ENCODE measurements around the gene UBAC2. TPM values are rescaled to one million over a fixed set of nuclear protein-coding genes. Genes with fewer than 3 reads are reported as not detected.

The UBAC2 gene
- total RNA-seq, 4 donors from 2014 or later = 56.8 to 88.5 (median 77.7) TPM

GRCh38 chr13:99162567-99163361 lies 37.9 kb upstream of the UBAC2 start:
- no peaks in the 10 kb centered on the region for H3K36me3 ChIP-seq
- H3K9me3 ChIP-seq = no peaks in the 10 kb centered on the region
- TF ChIP-seq CTCF (IDR thresholded peaks at IDR 0.05) = no peak
- no peak for TF ChIP-seq POLR2A (IDR thresholded peaks at IDR 0.05)
- intact Hi-C loops (cut with DNase I) = no loop called here
- H3K4me3 ChIP-seq (replicated peaks in 1 of 3) = no peak overlapping the region
- 86% methylated on average over 13 of the region's 13 CpGs for WGBS, 2 donors
- H3K4me1 ChIP-seq = no peaks in the 10 kb centered on the region
- no peak for DNase-seq
- H3K27me3 ChIP-seq = no peaks in the 10 kb centered on the region
- H3K27ac ChIP-seq = no peak overlapping the region

- H3K4me3 ChIP-seq (replicated peaks in 1 of 3) = no peak overlapping the region
- no peaks in the 10 kb centered on the region for H3K27me3 ChIP-seq
- no peaks in the 10 kb centered on the region for H3K9me3 ChIP-seq
- H3K4me1 ChIP-seq = no peaks in the 10 kb centered on the region
- no peak overlapping the region for H3K27ac ChIP-seq
- intact Hi-C loops (cut with DNase I) = no loop called here
- DNase-seq = no peak
- TF ChIP-seq CTCF (IDR thresholded peaks at IDR 0.05) = no peak
- TF ChIP-seq POLR2A (IDR thresholded peaks at IDR 0.05) = no peak
- 69 to 92% methylated on average over 5 of the region's 5 CpGs for WGBS, 2 donors
- no peaks in the 10 kb centered on the region for H3K36me3 ChIP-seq
These were observed 36.4 kb upstream of the UBAC2 start for GRCh38 chr13:99164226-99164625.

GRCh38 chr13:99165753-99166587 lies 34.7 kb upstream of the UBAC2 start:
- Histone ChIP-seq H3K27me3 (no peaks in the 10 kb centered on the region), H3K36me3 (no peaks in the 10 kb centered on the region), H3K27ac (no peak overlapping the region), H3K9me3 (no peaks in the 10 kb centered on the region), H3K4me1 (no peaks in the 10 kb centered on the region), H3K4me3 (replicated peaks in 1 of 3) (no peak overlapping the region)
- DNase-seq = no peak
- TF ChIP-seq POLR2A (IDR thresholded peaks at IDR 0.05) (no peak), CTCF (IDR thresholded peaks at IDR 0.05) (no peak)
- intact Hi-C loops (cut with DNase I) = no loop called here
- 83 to 86% methylated on average over 5 of the region's 5 CpGs for WGBS, 2 donors

GRCh38 chr13:99172951-99173350 lies 27.7 kb upstream of the UBAC2 start:
- H3K27me3 ChIP-seq = no peaks in the 10 kb centered on the region
- H3K9me3 ChIP-seq = no peaks in the 10 kb centered on the region
- no peak overlapping the region for H3K27ac ChIP-seq
- DNase-seq = no peak
- intact Hi-C loops (cut with DNase I) = no loop called here
- TF ChIP-seq CTCF (IDR thresholded peaks at IDR 0.05) = no peak
- TF ChIP-seq POLR2A (IDR thresholded peaks at IDR 0.05) = no peak
- no peak overlapping the region for H3K4me3 ChIP-seq (replicated peaks in 1 of 3)
- H3K4me1 ChIP-seq = no peaks in the 10 kb centered on the region
- no peaks in the 10 kb centered on the region for H3K36me3 ChIP-seq
- 83 to 84% methylated on average over 16 to 18 of the region's 18 CpGs for WGBS, 2 donors

GRCh38 chr13:99173606-99174005 lies 27.0 kb upstream of the UBAC2 start:
- intact Hi-C loops (cut with DNase I) = no loop called here
- Histone ChIP-seq H3K27ac (no peak overlapping the region), H3K36me3 (no peaks in the 10 kb centered on the region), H3K4me1 (no peaks in the 10 kb centered on the region), H3K27me3 (no peaks in the 10 kb centered on the region), H3K4me3 (replicated peaks in 1 of 3) (no peak overlapping the region), H3K9me3 (no peaks in the 10 kb centered on the region)
- TF ChIP-seq CTCF (IDR thresholded peaks at IDR 0.05) (no peak), POLR2A (IDR thresholded peaks at IDR 0.05) (no peak)
- DNase-seq = no peak
- WGBS, 2 donors = 74 to 81% methylated on average over 3 of the region's 3 CpGs
